ENCODE results near the gene EGLN3.

Gene EGLN3

DNA sequence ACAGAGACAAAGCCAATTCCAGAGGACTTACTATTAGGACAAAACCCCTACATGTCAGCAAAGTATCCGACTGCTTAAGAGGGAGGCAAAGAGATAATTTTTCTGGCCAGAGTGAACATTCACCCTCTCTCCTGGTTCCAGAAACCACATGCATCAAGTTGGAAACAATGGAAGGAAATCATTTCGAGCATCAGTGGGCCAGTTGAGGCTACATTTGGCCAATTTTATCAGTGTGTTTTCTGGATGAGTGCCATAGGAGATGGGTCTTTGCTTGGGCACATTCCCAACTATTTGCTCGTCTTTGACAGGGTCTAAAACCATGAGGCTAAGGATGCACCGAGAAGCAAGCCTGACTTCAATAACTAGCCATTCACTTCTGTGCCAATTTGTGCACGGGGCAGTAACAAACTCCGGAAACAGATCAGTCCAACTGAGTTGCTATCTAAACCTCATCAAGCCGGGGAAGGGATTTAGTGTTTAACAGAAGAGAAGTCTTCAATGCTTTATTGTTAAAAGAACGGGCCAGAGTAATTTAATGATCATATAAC lies 17.4 kb downstream of the EGLN3 start:
- no peak for TF ChIP-seq CTCF (conservative IDR thresholded peaks at IDR 0.05)
- peak overlapping the region; percentile 55 for H3K27ac ChIP-seq

DNA sequence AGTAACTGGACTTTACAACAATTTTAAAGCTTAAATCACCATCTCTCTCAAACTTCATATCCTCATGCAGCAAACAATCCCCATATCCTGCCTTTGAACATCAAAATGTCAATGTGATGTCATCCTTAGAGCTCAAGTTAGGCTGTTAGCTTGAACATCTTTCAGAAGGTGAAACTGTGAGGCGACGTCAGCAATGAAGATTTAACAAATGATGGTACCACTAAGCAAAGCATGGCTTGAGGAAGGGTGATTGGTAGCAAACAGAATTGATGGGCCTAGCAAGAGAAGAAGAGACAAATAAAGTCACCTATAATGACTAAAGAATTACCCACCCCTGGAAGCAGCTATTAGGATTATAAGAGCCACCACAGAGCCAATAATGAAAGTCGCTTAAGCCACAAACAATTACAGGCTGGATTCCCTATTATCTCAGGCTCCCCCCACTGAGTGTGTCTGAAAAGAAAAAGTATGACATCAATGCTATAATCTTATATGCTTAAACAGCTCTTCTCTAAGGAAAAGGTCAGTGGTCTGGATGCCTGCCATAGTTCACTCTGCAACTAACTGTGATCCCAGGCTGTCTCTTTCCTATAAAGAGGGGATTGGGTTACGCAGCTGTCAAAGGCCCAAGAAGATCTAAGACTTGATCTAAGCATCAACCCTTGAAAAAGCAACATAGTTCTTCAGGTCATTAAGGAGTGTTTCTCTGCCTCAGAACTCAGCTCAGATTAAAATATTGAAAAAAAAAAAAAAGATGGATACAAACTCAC lies 18.1 kb downstream of the EGLN3 start:
- no peak for TF ChIP-seq CTCF (conservative IDR thresholded peaks at IDR 0.05)
- peak overlapping the region; percentile 55 for H3K27ac ChIP-seq

- H3K27ac ChIP-seq = no peak overlapping the region
- TF ChIP-seq CTCF (conservative IDR thresholded peaks at IDR 0.05) = no peak
Measured at GRCh38 chr14:33932033-33932432, 18.8 kb downstream of the EGLN3 start.

- no peak for TF ChIP-seq CTCF (conservative IDR thresholded peaks at IDR 0.05)
- no peak overlapping the region for H3K27ac ChIP-seq
Measured at GRCh38 chr14:33931461-33931860, 19.4 kb downstream of the EGLN3 start.

GRCh38 chr14:33930439-33930838 lies 20.4 kb downstream of the EGLN3 start:
- TF ChIP-seq CTCF (conservative IDR thresholded peaks at IDR 0.05) = no peak
- no peak overlapping the region for H3K27ac ChIP-seq

DNA sequence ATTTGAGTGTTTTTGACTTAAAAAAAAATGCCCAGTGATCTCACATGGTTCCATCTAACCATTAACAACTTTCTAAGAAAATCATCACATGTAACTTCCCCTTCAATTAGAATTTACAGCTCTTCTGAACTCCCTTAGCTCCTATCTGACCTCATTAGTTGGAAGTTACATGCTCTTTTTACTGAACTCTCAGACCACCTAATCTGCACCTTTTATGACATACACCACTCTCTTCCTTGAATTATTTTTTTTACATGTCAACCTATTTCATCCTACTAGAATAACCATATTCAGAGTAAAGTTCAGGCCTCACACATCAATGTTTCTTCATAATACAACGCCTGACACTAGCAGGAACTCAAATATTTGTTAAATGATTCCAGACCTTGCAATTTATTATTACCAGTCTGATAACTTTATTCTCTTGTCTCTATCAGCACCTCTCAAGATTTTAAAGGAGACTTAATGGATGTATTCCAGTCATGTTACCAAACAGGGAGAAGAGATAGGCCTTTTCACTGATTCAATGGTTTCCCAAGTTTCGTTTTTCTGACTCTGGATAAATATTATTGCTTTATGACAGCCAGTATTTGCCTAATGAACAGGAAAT lies 21.0 kb downstream of the EGLN3 start:
- H3K27ac ChIP-seq = no peak overlapping the region
- TF ChIP-seq CTCF (conservative IDR thresholded peaks at IDR 0.05) = no peak

DNA sequence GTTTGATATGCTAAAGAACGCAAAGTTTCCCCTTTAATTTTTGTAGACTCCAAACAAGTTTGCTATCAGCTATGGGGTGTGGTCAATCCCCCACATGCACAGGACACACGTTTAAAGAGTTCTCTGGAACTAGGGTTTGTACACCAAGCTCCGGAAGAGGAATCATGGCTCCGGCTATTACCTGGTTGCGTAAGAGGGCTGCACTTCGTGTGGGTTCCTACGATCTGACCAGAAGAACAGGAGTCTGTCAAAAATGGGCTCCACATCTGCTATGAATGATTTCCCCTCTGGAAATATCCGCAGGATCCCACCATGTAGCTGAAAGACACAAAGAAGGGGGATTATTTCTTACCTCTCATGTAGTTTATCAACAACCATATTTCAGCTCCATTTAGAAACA lies 22.0 kb downstream of the EGLN3 start:
- no peak for TF ChIP-seq CTCF (conservative IDR thresholded peaks at IDR 0.05)

More for the DNA sequence above, 22.0 kb downstream of the EGLN3 start:
- H3K27ac ChIP-seq = no peak overlapping the region

Data from VCaP (cell line).